ENCODE measurements around the gene KIFC1. TPM values are rescaled to one million over a fixed set of nuclear protein-coding genes. Genes with fewer than 3 reads are reported as not detected.

The KIFC1 gene
- total and polyA plus RNA-seq, 9 of the 15 experiments (the other 6 are each of a cell fraction or from before 2014, with no cell fraction given) = 1.3 to 95.2 (median 76.9) TPM

DNA sequence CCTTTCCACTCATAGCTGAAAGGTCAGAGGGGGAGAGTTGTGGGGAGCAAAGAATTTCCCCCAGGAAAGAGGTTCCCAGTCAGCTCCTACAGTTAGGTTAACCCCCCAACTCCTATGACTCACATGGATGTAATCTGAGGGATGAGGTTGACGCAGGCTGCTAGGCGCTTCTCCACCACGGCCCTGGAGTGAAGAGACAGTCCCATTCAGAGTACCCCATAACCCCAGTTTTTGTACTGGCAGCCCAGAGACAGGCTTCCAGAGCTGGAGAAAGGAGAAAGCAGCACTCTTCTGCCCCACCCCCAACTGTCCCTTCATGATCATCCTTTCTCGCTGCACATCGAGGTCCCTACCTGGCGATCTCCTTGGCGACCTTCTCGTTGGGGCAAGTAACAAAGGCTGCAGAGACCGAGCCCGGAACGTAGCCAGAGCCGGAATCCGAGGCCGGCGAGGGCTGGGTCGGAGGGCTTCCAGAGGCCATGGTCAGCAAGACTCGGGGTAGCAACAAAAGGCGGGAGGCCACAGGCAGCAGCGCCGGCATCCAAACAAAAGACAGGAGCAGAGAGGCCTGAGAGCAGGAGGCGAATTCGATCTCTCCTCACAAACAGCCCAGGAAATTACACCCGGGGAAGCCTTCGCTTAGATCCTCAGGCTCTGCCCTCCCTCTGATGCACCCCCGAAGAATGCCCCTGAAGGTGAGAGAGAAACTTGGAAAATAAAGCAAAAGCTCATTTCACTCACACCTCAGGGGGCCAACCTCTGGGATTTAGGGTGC lies 25.7 kb downstream of the KIFC1 start (continued):
- TF ChIP-seq, protein P1, sequence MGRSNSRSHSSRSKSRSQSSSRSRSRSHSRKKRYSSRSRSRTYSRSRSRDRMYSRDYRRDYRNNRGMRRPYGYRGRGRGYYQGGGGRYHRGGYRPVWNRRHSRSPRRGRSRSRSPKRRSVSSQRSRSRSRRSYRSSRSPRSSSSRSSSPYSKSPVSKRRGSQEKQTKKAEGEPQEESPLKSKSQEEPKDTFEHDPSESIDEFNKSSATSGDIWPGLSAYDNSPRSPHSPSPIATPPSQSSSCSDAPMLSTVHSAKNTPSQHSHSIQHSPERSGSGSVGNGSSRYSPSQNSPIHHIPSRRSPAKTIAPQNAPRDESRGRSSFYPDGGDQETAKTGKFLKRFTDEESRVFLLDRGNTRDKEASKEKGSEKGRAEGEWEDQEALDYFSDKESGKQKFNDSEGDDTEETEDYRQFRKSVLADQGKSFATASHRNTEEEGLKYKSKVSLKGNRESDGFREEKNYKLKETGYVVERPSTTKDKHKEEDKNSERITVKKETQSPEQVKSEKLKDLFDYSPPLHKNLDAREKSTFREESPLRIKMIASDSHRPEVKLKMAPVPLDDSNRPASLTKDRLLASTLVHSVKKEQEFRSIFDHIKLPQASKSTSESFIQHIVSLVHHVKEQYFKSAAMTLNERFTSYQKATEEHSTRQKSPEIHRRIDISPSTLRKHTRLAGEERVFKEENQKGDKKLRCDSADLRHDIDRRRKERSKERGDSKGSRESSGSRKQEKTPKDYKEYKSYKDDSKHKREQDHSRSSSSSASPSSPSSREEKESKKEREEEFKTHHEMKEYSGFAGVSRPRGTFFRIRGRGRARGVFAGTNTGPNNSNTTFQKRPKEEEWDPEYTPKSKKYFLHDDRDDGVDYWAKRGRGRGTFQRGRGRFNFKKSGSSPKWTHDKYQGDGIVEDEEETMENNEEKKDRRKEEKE (IDR thresholded peaks at IDR 0.05; ENCODE audit: borderline replicate concordance in 1 of 2, control insufficient read depth in 1 of 2, low read depth in 2 of 2, low read length in 1 of 2) = no peak
- no peak for TF ChIP-seq MYC (IDR thresholded peaks at IDR 0.05; ENCODE audit: low read depth, low read length)
- no peak for TF ChIP-seq MYC (CRISPR knock-in tag; IDR thresholded peaks at IDR 0.05; ENCODE audit: borderline replicate concordance, low read depth)
- TF ChIP-seq, protein P2, sequence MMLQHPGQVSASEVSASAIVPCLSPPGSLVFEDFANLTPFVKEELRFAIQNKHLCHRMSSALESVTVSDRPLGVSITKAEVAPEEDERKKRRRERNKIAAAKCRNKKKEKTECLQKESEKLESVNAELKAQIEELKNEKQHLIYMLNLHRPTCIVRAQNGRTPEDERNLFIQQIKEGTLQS (IDR thresholded peaks at IDR 0.05) = peak; percentile 85
- TF ChIP-seq, protein P2 (CRISPR knock-in tag; conservative IDR thresholded peaks at IDR 0.05) = no peak
- TF ChIP-seq, protein P3, sequence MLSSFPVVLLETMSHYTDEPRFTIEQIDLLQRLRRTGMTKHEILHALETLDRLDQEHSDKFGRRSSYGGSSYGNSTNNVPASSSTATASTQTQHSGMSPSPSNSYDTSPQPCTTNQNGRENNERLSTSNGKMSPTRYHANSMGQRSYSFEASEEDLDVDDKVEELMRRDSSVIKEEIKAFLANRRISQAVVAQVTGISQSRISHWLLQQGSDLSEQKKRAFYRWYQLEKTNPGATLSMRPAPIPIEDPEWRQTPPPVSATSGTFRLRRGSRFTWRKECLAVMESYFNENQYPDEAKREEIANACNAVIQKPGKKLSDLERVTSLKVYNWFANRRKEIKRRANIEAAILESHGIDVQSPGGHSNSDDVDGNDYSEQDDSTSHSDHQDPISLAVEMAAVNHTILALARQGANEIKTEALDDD (IDR thresholded peaks at IDR 0.05) = 0 out of 2 replicates have a peak, but pooled peaks have one; percentile 25
- TF ChIP-seq, protein P4, sequence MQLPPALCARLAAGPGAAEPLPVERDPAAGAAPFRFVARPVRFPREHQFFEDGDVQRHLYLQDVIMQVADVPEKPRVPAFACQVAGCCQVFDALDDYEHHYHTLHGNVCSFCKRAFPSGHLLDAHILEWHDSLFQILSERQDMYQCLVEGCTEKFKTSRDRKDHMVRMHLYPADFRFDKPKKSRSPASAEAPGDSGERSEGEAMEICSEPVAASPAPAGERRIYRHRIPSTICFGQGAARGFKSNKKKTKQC (CRISPR knock-in tag; IDR thresholded peaks at IDR 0.05) = 0 out of 2 replicates have a peak, but pooled peaks have one; percentile 6
- TF ChIP-seq HDAC1 (IDR thresholded peaks at IDR 0.05) = peak in 1 of 2 experiments; percentile 23; a peak in 2 of 4 replicates
- TF ChIP-seq RBM17 (IDR thresholded peaks at IDR 0.05; ENCODE audit: borderline replicate concordance, low read depth, low read length) = no peak
- TF ChIP-seq KDM5B (IDR thresholded peaks at IDR 0.05; ENCODE audit: insufficient replicate concordance, low read depth, low read length) = peak; percentile 47
- peak; percentile 11; the same call in 1 of the 2 replicates for TF ChIP-seq NR2C2 (CRISPR knock-in tag; IDR thresholded peaks at IDR 0.05)
- no peak for TF ChIP-seq NR2C2 (tag; IDR thresholded peaks at IDR 0.05)
- peak; percentile 80 for TF ChIP-seq SAP30 (IDR thresholded peaks at IDR 0.05; ENCODE audit: borderline replicate concordance, insufficient read depth, low read depth, low read length, poor library complexity, severe bottlenecking)
- TF ChIP-seq TGIF2 (CRISPR knock-in tag; IDR thresholded peaks at IDR 0.05) = peak; percentile 50; the same call in 1 of the 2 replicates
- no peak for TF ChIP-seq HNRNPUL1 (IDR thresholded peaks at IDR 0.05; ENCODE audit: low read length)
- TF ChIP-seq ZNF24 (IDR thresholded peaks at IDR 0.05) = no peak
- peak; percentile 37 for TF ChIP-seq FOS (IDR thresholded peaks at IDR 0.05; ENCODE audit: extremely low read depth, insufficient read length)
- TF ChIP-seq, protein P5, sequence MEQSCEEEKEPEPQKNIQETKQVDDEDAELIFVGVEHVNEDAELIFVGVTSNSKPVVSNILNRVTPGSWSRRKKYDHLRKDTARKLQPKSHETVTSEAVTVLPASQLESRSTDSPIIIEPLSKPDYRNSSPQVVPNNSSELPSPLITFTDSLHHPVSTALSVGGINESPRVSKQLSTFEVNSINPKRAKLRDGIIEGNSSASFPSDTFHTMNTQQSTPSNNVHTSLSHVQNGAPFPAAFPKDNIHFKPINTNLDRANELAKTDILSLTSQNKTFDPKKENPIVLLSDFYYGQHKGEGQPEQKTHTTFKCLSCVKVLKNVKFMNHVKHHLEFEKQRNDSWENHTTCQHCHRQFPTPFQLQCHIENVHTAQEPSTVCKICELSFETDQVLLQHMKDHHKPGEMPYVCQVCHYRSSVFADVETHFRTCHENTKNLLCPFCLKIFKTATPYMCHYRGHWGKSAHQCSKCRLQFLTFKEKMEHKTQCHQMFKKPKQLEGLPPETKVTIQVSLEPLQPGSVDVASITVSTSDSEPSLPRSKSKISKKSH (CRISPR knock-in tag; IDR thresholded peaks at IDR 0.05) = no peak
- no peak for TF ChIP-seq ARHGAP35 (IDR thresholded peaks at IDR 0.05; ENCODE audit: partially characterized antibody)
